C4-2B (cell line): ENCODE results near the gene P3H3.

Experiments
- H3K27ac ChIP-seq: fragments of 450-650 bp; 2 replicates; pipeline ENCODE4 v1.5.1; 2017
- CTCF ChIP-seq: fragments of 450-650 bp; conservative IDR thresholded peaks from 2 replicates; pipeline ENCODE4 v1.5.1; 2017; ENCODE audit warnings: mild to moderate bottlenecking
- ZFX ChIP-seq: fragments of 450-650 bp; IDR thresholded peaks from 2 replicates; pipeline ENCODE4 v1.6.1; 2017

Gene P3H3

GRCh38 chr12:6833189-6833890 is 5.1 kb downstream of the P3H3 start:
- TF ChIP-seq CTCF (no peak), ZFX (no peak)

GRCh38 chr12:6834254-6834653 is 6.0 kb downstream of the P3H3 start:
- TF ChIP-seq ZFX: no peak
- no peak for TF ChIP-seq CTCF
- no peak overlapping the region for H3K27ac ChIP-seq

More at GRCh38 chr12:6833189-6833890, 5.1 kb downstream of the P3H3 start:
- H3K27ac ChIP-seq: no peak overlapping the region

- TF ChIP-seq ZFX (no peak), CTCF (no peak)
- H3K27ac ChIP-seq: no peak overlapping the region
Observed at GRCh38 chr12:6834873-6835272, 6.7 kb downstream of the P3H3 start.

GRCh38 chr12:6836851-6837250 is 8.6 kb downstream of the P3H3 start:
- TF ChIP-seq CTCF: no peak
- no peak for TF ChIP-seq ZFX
- no peak overlapping the region for H3K27ac ChIP-seq

- no peak for TF ChIP-seq ZFX
- TF ChIP-seq CTCF: no peak
- H3K27ac ChIP-seq: no peak overlapping the region
Observed at GRCh38 chr12:6837370-6838060, 9.3 kb downstream of the P3H3 start.

GRCh38 chr12:6838854-6839253 is 10.6 kb downstream of the P3H3 start:
- no peak for TF ChIP-seq ZFX
- no peak for TF ChIP-seq CTCF
- no peak overlapping the region for H3K27ac ChIP-seq

GRCh38 chr12:6839482-6840201 is 11.4 kb downstream of the P3H3 start:
- TF ChIP-seq ZFX: no peak
- no peak for TF ChIP-seq CTCF
- H3K27ac ChIP-seq: no peak overlapping the region
